Activated CD4-positive, alpha-beta T cell treated with anti-CD3 and anti-CD28 coated beads for 4 hours (primary cell): ENCODE results near the gene CKAP2L.
"Not testable (repeated sequence)": the region's sequence is repeated elsewhere in the genome, so short reads cannot be mapped to it uniquely, and the experiment has no call there.

Experiments used
- DNase-seq, 2 donors: peaks; one replicate each; pipeline ENCODE4 v3.0.0-alpha.2; 2020

The CKAP2L gene

DNA sequence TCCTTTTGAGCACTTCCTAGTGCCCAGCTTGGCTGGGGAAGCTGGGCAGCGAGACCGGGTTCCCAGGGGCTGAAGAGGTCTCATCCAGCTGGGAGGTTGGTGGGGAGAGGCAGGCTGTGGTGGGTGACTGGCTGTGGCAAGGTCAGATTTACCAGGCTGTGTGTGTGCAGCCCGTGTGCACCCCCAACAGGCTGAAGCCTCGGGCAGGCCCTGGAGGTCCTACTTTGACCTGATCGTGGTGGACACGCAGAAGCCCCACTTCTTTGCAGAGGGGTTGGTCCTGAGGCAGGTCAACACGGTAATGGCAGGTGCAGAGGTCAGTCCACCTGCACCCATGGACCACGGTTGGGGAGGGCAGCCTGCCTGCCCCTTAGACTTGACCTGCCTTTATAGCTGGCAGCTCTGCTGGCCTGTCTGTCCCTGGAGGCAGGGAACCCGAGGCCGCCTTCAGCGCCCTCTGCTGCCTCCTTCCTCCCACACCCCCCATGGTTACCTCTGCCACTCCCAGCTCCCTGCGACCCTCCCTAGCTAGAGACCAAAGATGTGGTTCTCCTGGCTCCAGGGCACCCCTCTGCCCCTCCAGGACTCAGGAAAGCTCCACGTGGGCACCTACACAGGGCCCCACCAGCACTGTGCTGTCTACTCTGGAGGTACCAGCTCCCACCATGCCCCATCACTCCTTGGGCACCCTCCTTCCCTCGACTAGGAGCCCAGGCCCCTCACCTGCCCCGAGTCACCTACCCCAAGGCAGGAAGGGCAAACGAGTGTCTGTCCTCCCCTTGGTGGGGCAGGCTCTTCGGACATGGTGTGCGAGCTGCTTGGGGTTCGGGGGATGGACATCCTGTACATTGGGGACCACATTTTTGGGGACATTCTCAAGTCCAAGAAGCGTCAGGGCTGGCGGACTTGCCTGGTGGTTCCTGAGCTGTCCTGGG is 39.6 kb downstream of the CKAP2L start:
- no peak for DNase-seq

DNA sequence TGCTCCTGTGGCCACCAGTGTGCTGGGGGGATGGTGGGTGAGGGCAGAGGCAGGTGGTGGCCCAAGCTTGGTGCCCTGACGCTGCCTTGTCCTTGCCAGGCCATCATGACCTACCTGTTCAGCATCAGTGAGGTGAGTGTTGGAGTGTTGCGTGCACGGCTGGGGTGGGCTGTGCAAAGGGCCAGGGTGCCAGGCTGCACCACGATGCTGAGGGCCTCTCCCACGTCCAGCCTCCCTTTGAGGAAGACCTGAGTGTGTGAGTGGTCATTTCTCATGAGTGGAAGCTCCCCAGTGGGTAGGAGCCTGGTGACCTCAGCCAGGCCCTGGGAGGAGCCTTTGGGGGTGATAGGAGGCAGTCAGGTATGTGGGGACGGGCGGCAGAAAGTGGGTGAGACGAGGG is 40.4 kb downstream of the CKAP2L start:
- no peak for DNase-seq

DNA sequence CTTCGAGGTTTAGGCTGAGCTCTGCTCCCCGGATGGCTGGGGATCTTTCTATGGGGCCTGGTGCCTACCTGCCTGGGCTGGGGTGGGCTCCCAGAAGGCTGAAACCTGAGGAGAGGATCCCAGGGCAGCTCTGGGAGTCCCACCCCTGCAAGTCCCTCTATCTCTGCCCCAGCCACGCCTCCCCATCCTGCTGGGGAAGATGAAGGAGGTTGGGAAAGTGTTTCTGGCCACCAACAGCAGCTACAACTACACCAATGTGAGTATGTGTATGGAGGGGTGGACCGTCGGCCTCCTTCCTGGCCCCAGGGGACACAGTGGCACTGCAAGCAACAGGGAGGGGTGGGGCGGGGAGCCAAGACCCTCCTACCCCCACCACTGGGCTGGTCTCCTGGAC is 40.9 kb downstream of the CKAP2L start:
- DNase-seq, result no peak

DNA sequence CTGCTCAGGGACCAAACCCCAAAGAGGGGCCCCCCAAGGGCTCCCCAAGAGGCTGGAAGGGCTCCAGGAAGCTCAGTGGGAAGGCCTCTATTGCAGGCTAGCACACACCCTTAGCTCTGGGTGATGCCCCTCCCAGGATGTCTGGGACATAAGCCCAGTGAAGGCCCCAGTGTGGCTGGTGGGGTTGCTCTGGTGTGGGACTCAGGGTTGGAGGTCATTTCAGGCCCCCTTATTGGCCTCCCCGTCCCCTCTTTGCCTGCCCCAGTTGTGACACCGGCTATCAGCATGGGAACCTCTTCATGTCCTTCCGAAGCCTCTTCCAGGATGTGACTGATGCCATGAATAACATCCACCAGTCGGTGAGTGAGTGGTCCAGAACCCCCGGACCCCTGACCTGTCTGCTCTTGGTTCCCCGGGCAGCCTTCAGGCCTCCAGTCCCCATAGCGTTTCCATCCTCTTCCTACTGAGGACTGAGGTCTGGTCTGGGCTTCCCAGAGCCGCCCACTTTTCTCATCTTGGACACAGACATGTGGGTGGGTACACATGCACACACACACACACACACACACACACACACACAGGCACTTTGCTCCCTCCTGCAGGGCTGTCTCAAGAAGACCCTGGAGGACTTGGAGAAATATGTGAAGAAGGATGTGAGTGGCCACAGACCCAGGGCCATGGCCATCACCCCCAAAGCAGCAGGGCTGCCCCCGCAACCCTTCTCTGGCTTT is 41.4 kb downstream of the CKAP2L start:
- no peak for DNase-seq

DNA sequence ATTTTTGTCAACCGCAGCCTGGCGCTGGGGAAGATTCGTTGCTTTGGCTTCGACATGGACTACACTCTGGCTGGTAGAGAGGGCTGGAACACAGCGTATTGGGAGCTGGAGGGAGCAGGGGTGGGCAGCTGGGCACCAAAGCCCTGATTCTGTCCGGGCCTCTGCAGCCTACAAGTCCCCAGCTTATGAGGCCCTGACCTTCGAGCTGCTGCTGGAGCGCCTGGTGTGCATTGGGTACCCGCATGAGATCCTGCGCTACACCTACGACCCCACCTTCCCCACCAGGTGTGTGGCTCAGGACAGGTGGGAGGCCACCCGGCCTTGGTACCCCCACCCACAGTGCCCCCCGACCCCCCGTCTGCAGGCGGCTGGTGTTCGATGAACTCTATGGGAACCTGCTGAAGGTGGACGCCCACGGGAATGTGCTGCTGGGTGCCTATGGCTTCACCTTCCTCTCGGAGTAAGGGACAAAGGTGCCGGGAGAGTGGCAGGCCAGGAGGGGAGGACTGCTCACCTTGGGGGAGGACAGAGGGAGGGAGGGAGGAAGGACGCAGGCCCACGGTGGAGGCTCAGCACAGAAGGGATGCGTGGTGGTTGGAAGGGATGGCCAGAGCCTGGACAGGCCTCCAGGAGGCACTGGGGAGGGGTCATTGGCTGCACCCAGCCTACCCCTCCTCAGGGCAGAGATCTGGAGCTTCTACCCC is 42.4 kb downstream of the CKAP2L start:
- no peak for DNase-seq

DNA sequence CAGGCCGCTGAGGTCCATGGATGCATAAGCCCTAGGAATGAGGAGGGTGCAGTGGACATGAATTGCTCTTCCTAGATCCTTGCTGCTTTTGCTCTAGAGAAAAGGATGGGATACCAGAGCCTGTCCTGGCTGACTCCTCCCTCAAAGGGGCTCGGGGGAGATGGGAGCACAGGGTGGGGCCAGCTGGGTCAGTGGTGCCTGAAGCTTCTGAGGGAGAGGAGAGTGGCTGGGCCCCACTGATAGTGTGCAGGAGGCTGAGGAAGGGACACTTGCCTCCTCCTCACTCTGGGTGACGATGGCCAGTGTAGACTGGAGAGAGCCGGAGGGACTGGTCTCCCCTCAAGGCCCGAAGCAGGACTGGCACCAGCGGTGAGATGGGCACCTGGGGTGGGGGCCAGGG is 43.6 kb downstream of the CKAP2L start, which contains the start of gene NT5DC4:
TSS of gene NT5DC4 (plus strand) at position 236 of the 400 bp plus-strand sequence. CDS start at position 296, 60 bp downstream.
- DNase-seq, result no peak

DNA sequence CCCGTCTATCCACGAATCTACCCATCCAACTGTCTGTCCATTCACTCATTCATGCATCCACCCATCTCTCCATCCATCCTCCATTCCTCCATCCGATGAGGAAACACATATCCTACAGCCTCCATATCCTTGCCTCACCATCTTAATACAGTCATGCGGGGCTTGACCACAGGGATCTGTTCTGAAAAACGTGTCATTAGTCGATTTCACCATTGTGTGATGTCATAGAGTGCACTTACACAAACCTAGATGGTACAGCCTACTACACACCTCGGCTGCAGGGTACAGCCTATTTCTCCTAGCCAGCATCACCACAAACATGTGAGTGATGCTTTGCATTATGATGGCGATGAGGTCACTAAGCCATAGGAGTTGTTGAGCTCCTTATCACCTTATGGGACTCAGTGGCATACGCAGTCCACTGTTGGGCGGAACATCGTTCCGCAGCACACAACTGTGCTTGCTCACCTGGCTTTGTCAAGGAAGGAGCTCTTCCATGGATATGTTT is 45.5 kb downstream of the CKAP2L start:
- DNase-seq, result no peak

DNA sequence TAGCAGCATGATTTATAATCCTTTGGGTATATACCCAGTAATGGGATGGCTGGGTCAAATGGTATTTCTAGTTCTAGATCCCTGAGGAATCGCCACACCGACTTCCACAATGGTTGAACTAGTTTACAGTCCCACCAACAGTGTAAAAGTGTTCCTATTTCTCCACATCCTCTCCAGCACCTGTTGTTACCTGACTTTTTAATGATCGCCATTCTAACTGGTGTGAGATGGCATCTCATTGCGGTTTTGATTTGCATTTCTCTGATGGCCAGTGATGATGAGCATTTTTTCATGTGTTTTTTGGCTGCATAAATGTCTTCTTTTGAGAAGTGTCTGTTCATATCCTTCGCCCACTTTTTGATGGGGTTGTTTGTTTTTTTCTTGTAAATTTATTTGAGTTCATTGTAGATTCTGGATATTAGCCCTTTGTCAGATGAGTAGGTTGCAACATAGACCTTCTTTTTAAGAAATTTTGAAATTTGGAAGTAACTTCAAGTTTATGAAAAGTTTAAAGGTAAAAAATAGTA is 47.5 kb downstream of the CKAP2L start:
- not testable (repeated sequence) for DNase-seq

DNA sequence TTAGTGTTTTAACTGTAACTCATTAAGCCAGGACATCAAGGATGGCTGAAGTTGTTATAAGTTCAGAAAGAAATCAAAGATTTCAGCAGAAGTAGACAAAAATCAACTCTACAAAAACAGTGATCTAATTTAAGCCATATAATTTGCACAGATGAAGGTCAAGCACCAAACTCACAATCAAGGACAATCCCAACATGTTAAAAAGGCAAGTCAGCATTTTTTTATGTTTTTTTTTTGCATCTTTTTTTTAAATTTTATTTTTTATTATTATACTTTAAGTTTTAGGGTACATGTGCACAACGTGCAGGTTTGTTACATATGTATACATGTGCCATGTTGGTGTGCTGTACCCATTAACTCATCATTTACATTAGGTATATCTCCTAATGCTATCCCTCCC is 48.3 kb downstream of the CKAP2L start:
- not testable (repeated sequence) for DNase-seq

DNA sequence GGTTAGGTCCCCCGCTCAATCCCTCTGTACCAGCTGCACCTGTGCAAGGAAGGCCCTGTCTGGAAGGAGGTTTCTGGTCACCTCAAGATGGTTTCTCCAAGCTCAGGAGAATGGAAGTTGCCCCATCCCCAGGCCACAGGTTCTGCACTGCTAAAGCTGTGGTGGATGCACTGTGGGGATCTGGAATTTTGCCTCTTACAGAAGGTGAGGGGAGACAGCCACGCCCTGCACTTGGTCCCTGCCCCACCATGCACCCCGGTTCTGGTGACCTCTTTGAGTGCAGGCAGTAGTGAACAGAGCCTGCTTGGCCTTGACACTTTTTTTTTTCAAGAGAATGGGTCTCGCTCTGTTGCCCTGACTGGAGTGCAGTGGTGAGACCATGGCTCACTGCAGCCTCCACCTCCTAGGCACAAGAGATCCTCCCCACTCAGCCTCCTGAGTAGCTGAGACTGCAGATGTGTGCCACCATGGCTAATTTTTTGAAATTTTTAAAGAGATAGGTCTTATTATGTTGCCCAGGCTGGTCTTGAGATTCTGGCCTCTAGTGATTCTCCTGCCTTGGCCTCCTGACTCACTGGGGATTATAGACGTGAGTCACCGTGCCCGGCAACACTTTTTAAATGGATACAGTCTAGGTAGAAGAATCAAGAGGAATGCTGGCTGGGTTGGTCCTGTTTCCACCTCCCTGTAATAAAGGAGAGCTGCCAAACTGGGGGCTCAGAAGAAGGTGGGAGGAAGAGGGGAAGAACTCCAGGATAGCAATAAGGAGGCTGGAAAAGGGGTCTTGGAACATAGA is 49.4 kb downstream of the CKAP2L start:
- no peak for DNase-seq

DNA sequence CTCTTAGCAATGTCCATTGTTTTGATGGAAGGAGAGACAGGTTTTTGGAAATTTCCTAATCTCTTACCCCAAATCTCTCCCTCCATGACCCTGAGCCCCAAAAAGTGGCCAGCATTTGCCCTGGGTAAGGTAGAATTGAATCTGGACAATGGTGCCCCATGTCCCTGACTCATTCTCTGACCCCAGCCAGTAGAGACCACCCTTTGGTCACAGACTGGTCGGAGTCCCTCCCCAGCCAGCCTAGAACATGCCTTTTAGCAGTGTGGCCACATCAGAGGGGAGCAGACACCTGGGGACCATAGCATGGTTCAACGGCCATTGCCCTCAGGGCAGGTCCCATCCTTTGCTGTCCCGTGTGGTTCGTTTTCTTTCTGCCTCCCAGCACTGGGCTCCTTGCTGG is 50.1 kb downstream of the CKAP2L start:
- no peak for DNase-seq

DNA sequence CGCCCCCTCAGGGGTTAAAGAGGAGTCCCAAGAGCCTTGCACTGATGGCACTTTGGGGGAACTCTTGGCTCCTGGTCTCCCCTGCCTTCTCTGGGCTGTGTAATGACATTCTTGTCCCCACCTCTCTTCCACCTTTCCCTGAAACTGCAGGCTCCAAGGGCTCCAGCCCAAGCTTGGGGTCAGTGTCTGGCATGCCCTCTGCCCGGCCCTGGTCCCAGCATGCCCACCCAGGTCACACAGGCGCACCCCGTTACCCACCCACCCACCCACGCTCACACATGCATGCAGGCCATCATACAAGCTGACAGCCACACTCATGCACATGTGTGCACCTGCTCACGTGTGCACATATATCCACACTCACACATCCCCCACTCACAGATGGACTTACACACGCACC is 50.5 kb downstream of the CKAP2L start:
- DNase-seq, result no peak

DNA sequence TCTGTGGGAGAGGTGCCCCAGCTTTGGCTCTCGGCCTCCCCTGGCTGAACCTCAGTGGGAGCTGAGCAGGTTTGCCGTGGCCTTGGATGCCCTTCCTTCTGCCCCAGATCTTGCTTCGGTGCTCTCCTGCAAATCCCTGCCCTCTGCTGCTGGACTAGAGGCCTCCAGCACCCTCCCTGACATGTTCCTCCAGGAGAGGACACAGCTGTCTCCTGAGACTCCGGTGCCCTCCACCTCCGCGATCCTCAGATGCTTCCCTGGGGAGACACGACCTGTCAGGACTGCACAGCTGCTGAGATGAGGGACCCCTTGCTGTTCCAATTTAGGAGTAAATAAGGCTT is 50.9 kb downstream of the CKAP2L start:
- no peak for DNase-seq

DNA sequence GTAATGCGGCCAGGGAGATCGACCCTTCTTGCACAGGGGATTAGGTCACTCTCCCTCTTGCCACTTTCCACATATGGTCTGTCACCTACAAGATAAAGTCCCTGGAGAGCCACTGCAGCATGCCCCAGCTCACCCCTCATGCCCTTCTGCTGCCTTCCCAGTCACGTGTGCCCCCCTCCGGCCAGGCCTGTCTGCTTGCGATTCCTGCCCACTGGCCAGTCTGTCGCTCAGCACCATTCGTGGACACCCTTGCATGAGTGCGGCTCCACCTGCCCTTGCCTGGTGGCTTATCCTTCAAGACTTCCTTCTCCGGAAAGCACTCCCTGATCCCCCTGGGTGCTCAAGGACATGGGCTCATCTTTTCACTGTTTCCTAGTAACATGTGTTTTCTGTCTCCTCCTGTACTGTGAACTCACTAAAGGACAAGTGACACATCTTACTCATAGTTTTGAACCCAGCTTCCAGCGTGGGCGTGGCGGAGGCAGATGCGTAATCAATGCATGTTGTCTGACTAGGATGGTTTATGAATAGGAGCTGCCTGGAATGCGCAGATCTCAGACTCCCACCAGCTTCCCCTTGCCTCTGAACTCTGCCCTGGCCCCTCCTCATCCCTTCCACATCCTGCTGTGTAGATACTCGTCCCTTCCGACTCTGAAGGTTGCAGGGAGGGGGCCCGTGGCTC is 51.4 kb downstream of the CKAP2L start:
- DNase-seq, result peak; percentile 45 to 49

DNA sequence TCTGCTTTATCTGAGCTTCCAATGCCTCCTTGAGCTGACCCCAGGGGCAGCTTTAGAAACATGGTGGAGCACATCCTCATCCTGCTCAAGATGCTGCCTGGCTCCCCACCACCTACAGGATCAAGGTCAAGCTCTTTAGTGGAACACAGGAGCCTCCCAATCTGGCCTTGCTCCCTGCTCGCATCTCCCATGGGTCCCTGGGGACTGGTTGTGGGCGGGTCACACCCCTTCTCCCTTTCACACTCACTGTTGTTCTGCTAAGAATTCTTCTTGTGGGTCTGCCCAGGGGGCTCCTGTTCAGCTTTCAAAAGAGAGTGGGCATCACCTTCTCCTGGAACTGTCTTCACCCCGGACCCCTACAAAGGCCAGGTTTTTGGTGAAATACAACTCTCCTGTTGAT is 51.9 kb downstream of the CKAP2L start:
- DNase-seq, result no peak

DNA sequence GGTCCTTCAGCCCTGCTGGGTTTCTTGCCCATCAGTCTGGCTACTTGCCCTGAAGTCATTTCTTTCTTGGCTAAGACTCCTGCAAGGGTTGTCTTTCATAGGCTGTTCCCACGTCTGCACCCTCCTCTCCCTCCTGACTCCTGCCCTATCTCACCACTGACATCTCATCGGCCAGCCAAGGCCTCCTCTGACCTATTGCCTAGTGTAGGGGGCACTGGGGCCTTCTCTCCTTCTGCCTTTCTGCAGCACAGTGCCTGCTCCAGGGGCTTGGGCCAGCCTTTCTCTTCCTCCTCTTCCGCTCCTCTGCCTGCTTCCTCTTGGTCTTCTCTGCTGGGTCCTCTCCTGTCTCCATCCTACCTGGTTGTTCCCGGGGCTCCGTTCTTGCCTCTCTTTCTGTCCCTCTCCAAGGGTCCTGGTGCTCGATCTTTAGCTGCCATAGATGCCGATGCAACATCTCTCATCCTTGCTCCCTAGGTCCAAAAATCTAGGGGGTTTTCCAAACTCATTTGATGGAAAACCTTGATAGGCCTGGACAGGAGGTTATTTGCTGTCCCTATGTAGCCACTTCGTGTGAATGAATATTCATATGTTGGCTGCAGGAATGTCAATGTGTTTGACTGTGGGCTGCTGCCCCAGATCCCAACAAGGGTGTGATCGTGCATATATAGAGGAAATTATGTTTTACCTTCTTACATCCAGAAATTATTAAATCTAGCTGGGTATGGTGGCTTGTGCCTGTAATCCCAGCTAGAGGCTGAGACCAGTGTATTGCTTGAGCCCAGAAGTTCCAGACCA is 53.3 kb downstream of the CKAP2L start:
- DNase-seq, result no peak

DNA sequence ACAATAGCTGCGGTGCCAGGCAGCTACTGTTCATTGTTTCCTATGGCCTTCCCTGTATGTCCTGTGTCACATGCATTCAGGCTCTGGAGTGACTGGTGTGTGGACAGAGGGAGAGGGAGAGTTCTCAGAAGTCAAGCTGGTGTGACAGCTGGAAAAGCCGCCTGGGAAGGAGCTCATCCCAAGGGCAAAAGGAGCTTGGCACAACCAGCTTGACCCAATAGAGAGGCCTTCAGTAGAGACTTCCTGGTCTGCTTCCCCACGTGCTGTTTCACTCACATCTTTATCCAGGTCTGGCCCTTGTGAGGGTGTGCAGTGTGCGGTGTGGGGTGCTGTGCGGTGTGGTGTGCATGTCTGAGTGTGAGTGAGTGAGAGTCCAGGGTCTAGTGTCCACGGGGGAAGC is 54.7 kb downstream of the CKAP2L start:
- DNase-seq, result no peak

DNA sequence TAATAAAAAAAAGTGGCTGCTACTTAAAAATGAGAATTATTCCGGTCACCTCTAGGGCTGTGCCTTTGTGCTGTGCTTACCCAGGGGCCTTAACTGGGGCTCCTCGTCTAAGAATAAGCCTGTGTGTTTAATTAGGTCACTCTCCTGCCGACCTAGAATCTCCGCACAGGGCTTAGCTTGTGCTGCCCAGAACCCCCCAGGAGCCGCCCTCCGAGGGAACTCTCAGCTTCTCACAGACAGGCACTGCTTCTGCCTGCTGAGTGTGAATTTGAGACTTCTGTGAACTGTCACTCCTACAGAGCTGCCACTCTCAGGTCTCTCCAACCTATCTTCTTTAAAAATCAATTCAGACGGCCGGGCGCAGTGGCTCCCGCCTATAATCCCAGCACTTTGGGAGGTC is 55.4 kb downstream of the CKAP2L start:
- DNase-seq, result no peak

DNA sequence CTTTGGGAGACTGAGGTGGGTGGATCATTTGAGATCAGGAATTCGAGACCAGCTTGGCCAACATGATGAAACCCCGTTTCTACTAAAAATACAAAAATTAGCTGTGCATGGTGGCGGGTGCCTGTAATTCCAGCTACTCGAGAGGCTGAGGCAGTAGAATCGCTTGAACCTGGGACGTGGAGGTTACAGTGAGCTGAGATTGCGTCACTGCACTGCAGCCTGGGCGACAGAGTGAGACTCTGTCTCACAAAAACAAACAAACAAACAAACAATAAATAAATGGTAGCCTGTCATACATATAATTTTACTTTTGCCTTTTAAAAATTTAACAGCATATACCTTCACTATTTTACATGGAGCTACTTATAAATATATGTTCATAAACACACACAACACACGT is 57.5 kb downstream of the CKAP2L start:
- not testable (repeated sequence) for DNase-seq

DNA sequence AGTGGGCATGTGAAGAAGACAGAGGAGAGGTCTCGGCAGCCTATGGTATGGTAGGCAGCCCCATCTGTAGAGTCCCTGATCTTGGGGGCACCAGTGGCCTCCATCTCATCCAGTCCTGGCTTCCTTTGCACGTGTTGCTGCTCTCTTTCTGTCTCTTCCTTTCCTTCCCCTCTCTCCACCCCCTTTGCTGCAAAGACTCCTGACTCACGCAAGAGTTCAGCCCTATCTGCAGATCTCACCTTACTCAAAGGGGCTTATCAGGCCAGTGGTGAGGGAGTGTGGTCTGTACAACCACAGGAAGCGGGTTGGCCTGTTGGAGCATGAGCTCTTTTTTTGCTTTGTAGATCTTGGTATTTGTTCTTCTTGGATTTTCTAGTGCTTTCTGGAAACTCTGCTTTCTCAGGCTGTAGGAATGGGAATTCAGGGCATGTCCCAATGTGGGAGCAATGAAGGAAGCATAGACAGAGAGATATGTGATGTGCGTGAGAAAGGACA is 58.2 kb downstream of the CKAP2L start:
- DNase-seq, result no peak

DNA sequence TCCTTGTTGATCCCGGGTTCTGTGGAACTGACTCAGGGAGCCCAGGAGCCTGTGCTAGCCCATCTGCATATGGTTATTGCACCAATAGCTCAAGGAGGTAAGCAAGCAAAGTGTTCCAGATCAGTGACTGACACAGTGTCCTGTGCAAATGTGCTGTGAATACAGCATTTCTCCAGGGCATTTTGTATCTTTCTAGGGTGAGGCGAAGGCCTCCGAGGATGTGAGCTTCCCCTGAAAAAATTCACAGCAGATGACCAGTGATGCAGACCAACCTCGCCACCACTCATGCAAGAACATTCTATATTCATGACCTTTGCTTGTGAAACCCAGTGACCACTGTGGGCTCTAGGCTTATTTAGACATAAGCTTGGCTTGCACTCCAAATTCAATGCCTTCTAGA is 58.8 kb downstream of the CKAP2L start:
- no peak for DNase-seq
